SK-N-SH treated with all-trans-retinoic acid at 6 μM for 48 hours (cell line): Measurements from ENCODE around the gene APC2.

Source experiments
- ATAC-seq: fragments of 200-7000 bp; cut with Tn5 transposase; 3 replicates; pipeline ENCODE4 v1.9.1; 2020; ENCODE audit warnings: mild to moderate bottlenecking, moderate library complexity
- ARNTL ChIP-seq: fragments of 450-650 bp; formaldehyde crosslinking; IDR thresholded peaks from 2 replicates; pipeline ENCODE4 v1.5.0; 2020; ENCODE audit warnings: low read depth, mild to moderate bottlenecking, moderate library complexity, borderline replicate concordance
- CSDC2 ChIP-seq: fragments of 250-450 bp; sonication (Bioruptor Pico); IDR thresholded peaks from 2 replicates; pipeline ENCODE4 v1.5.0; 2020; ENCODE audit warnings: mild to moderate bottlenecking, moderate library complexity
- ESRRG ChIP-seq: fragments of 250-450 bp; sonication (Bioruptor Pico); IDR thresholded peaks from 2 replicates; pipeline ENCODE4 v1.6.1; 2021; ENCODE audit warnings: mild to moderate bottlenecking
- GLIS3 ChIP-seq: fragments of 250-450 bp; sonication (Bioruptor Pico); IDR thresholded peaks from 2 replicates; pipeline ENCODE4 v1.5.0; 2020; ENCODE audit warnings: mild to moderate bottlenecking, moderate library complexity
- OSR1 ChIP-seq: fragments of 250-450 bp; sonication (Bioruptor Pico); IDR thresholded peaks from 2 replicates; pipeline ENCODE4 v1.8.0; 2022; ENCODE audit warnings: moderate library complexity, mild to moderate bottlenecking, inconsistent platforms
- PPARA ChIP-seq: fragments of 250-450 bp; sonication (Bioruptor Pico); IDR thresholded peaks from 2 replicates; pipeline ENCODE4 v1.5.0; 2020; ENCODE audit warnings: mild to moderate bottlenecking, borderline replicate concordance
- RARB ChIP-seq: fragments of 250-450 bp; sonication (Bioruptor Pico); IDR thresholded peaks from 2 replicates; pipeline ENCODE4 v1.8.0; 2021; ENCODE audit warnings: mild to moderate bottlenecking, moderate library complexity
- TCF4 ChIP-seq: fragments of 250-450 bp; sonication (Bioruptor Pico); IDR thresholded peaks from 2 replicates; pipeline ENCODE4 v1.8.0; 2021; ENCODE audit warnings: mild to moderate bottlenecking, moderate library complexity, borderline replicate concordance
- ZC3H10 ChIP-seq: fragments of 250-450 bp; sonication (Bioruptor Pico); IDR thresholded peaks from 2 replicates; pipeline ENCODE4 v1.5.1; 2021; ENCODE audit warnings: mild to moderate bottlenecking, moderate library complexity
- ZFP30 ChIP-seq: fragments of 450-650 bp; formaldehyde crosslinking; IDR thresholded peaks from 2 replicates; pipeline ENCODE4 v1.5.0; 2022; ENCODE audit warnings: mild to moderate bottlenecking, moderate library complexity
- ZNF565 ChIP-seq: fragments of 450-650 bp; formaldehyde crosslinking; conservative IDR thresholded peaks from 2 replicates; pipeline ENCODE4 v1.5.0; 2020; ENCODE audit warnings: low read depth, mild to moderate bottlenecking, moderate library complexity
- ZNF70 ChIP-seq: fragments of 450-650 bp; formaldehyde crosslinking; IDR thresholded peaks from 2 replicates; pipeline ENCODE4 v1.5.0; 2020; ENCODE audit warnings: mild to moderate bottlenecking, moderate library complexity
- ZNF8 ChIP-seq: fragments of 450-650 bp; formaldehyde crosslinking; IDR thresholded peaks from 2 replicates; pipeline ENCODE4 v1.5.0; 2020; ENCODE audit warnings: mild to moderate bottlenecking, moderate library complexity
- TF ChIP-seq, protein P1 (sequence below): fragments of 250-450 bp; sonication (Bioruptor Pico); IDR thresholded peaks from 2 replicates; pipeline ENCODE4 v1.5.0; 2020; ENCODE audit warnings: mild to moderate bottlenecking, moderate library complexity
- TF ChIP-seq, protein P2 (sequence below): fragments of 250-450 bp; sonication (Bioruptor Pico); IDR thresholded peaks from 2 replicates; pipeline ENCODE4 v1.8.0; 2021; ENCODE audit warnings: low read depth, mild to moderate bottlenecking, moderate library complexity, borderline replicate concordance
- TF ChIP-seq, protein P3 (sequence below): fragments of 250-450 bp; sonication (Bioruptor Pico); IDR thresholded peaks from 2 replicates; pipeline ENCODE4 v1.5.1; 2021; ENCODE audit warnings: mild to moderate bottlenecking, moderate library complexity
- TF ChIP-seq, protein P4 (sequence below): fragments of 250-450 bp; sonication (Bioruptor Pico); IDR thresholded peaks from 2 replicates; pipeline ENCODE4 v1.5.1; 2020; ENCODE audit warnings: low read depth, mild to moderate bottlenecking, moderate library complexity

APC2 gene

DNA sequence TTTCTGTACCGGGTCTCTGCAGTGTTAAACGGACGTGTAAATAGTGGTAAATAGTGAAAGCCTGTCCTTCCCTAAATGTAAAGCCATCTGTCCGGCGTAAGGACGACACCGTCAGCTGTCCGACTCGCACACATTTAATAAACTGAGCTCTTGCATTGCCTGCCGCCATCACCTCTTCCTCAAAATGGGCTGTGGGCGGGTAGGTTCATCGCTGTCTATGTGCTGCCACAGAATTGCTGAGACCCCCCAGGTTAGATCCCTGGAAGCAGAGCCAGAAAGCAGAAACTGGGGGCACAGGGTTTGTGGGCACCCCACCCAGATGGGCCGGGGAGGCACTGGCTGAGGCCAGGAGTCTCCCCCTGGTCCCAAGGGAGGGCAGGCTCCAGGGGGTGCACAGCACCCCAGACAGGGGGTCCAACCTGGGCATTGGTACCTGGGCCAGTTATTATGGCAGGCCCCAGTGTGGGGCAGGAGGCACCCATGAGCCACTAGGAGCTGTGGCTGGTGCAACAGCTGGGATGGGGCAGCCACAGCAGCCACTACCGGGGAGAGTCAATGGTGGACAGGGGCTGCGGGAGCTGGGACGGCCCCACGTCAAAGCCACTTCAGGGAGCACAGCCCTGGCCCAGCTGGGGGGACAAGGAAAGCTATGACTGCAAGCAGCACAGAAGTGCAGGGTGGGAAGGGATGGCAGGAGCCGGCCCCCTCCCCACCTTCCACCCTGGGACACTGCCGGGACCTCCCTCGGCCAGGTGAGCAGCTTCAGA is 23.3 kb downstream of the APC2 start:
- TF ChIP-seq ZNF70 (CRISPR knock-in tag): no peak
- TF ChIP-seq, protein P1, sequence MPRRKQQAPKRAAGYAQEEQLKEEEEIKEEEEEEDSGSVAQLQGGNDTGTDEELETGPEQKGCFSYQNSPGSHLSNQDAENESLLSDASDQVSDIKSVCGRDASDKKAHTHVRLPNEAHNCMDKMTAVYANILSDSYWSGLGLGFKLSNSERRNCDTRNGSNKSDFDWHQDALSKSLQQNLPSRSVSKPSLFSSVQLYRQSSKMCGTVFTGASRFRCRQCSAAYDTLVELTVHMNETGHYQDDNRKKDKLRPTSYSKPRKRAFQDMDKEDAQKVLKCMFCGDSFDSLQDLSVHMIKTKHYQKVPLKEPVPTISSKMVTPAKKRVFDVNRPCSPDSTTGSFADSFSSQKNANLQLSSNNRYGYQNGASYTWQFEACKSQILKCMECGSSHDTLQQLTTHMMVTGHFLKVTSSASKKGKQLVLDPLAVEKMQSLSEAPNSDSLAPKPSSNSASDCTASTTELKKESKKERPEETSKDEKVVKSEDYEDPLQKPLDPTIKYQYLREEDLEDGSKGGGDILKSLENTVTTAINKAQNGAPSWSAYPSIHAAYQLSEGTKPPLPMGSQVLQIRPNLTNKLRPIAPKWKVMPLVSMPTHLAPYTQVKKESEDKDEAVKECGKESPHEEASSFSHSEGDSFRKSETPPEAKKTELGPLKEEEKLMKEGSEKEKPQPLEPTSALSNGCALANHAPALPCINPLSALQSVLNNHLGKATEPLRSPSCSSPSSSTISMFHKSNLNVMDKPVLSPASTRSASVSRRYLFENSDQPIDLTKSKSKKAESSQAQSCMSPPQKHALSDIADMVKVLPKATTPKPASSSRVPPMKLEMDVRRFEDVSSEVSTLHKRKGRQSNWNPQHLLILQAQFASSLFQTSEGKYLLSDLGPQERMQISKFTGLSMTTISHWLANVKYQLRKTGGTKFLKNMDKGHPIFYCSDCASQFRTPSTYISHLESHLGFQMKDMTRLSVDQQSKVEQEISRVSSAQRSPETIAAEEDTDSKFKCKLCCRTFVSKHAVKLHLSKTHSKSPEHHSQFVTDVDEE (CRISPR knock-in tag): no peak
- TF ChIP-seq ZC3H10 (CRISPR knock-in tag): no peak
- TF ChIP-seq ZNF565 (CRISPR knock-in tag): no peak
- no peak for TF ChIP-seq RARB
- TF ChIP-seq ZFP30 (CRISPR knock-in tag): no peak
- TF ChIP-seq, protein P2, sequence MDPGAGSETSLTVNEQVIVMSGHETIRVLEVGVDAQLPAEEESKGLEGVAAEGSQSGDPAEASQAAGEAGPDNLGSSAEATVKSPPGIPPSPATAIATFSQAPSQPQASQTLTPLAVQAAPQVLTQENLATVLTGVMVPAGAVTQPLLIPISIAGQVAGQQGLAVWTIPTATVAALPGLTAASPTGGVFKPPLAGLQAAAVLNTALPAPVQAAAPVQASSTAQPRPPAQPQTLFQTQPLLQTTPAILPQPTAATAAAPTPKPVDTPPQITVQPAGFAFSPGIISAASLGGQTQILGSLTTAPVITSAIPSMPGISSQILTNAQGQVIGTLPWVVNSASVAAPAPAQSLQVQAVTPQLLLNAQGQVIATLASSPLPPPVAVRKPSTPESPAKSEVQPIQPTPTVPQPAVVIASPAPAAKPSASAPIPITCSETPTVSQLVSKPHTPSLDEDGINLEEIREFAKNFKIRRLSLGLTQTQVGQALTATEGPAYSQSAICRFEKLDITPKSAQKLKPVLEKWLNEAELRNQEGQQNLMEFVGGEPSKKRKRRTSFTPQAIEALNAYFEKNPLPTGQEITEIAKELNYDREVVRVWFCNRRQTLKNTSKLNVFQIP (CRISPR knock-in tag): no peak
- no peak for TF ChIP-seq GLIS3
- no peak for TF ChIP-seq TCF4
- TF ChIP-seq ZNF8: no peak
- TF ChIP-seq OSR1 (CRISPR knock-in tag): no peak
- TF ChIP-seq PPARA (CRISPR knock-in tag): no peak
- TF ChIP-seq ESRRG (CRISPR knock-in tag): no peak
- TF ChIP-seq ARNTL (CRISPR knock-in tag): no peak
- TF ChIP-seq CSDC2 (CRISPR knock-in tag): no peak
- ATAC-seq: no peak; the same call in 2 of the 3 replicates

DNA sequence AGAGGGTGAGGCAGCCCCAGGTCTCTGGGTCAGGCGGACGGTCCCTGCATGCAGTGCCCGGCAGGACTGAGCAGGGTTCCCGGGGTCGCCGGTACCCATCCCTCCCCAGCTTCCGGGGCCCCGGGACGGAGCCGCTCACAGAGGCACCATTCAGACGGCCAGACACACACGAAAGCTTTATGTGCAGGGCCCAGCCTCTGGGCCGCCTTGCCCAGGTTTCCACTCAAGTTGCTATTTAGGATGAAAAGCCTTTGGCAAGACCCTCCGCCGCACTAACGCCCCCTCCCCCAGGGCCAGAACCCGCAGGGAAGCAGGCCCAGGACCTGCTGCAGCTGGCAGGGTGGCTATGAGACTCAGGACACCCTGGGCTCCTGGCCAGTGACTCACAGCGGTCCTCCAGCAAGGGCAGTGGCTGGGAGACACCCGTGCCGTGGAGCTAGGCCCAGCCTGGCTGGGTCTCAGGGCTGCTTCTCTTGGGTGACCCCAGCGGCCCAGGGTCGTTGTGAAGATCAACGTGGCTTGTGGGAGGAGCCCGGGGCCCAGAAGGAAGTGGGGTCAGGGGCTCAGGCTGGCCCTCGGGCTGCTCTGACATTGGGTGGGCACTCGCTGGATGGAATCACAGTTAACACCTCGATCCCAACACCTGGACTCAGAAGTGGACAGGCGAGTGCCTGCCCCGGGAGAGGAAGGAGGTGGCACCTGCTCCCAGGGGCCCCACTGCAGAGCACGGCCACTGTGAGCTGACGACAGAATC is 24.3 kb downstream of the APC2 start:
- no peak for ATAC-seq
- TF ChIP-seq, protein P3, sequence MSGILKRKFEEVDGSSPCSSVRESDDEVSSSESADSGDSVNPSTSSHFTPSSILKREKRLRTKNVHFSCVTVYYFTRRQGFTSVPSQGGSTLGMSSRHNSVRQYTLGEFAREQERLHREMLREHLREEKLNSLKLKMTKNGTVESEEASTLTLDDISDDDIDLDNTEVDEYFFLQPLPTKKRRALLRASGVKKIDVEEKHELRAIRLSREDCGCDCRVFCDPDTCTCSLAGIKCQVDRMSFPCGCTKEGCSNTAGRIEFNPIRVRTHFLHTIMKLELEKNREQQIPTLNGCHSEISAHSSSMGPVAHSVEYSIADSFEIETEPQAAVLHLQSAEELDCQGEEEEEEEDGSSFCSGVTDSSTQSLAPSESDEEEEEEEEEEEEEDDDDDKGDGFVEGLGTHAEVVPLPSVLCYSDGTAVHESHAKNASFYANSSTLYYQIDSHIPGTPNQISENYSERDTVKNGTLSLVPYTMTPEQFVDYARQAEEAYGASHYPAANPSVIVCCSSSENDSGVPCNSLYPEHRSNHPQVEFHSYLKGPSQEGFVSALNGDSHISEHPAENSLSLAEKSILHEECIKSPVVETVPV (CRISPR knock-in tag): no peak

DNA sequence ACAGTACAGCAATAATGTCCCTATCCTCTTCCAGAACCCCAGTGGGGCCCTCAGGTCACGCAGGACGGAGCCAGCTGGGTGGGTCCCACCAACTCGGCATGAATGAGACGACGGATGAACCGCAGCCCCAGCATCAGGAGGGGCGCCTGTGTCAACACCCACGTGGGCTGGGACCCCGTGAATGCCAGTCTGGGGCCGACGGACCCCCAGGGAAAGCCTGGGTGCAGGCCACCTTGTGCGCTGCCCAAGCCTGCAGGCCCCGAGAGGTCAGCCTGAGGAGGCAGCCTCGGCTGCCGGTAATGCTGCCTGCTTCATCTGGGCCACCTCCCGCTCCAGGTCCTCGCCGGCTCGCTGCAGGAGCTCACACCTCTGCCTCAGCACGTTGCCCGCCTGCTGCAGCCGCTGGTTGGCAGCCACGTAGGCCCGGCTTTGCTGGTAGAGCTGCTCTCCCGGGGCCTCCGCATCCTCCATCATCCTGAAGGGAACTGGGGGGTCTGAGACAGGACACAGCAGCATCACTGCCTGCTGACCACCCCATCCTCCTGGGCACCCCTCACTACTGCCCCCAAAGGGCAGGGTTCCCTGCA is 24.9 kb downstream of the APC2 start:
- no peak for ATAC-seq
- TF ChIP-seq TCF4 (no peak), ARNTL (CRISPR knock-in tag) (no peak), CSDC2 (CRISPR knock-in tag) (no peak), ZNF70 (CRISPR knock-in tag) (no peak)
- TF ChIP-seq, protein P3 (CRISPR knock-in tag): no peak
- TF ChIP-seq, protein P4, sequence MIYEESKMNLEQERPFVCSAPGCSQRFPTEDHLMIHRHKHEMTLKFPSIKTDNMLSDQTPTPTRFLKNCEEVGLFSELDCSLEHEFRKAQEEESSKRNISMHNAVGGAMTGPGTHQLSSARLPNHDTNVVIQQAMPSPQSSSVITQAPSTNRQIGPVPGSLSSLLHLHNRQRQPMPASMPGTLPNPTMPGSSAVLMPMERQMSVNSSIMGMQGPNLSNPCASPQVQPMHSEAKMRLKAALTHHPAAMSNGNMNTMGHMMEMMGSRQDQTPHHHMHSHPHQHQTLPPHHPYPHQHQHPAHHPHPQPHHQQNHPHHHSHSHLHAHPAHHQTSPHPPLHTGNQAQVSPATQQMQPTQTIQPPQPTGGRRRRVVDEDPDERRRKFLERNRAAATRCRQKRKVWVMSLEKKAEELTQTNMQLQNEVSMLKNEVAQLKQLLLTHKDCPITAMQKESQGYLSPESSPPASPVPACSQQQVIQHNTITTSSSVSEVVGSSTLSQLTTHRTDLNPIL (CRISPR knock-in tag): no peak
- TF ChIP-seq, protein P2 (CRISPR knock-in tag): no peak
- TF ChIP-seq, all 23 proteins: peak for 0
